NCI-H146 (cell line): Measurements from ENCODE around the gene TMEM181.
"Not testable (repeated sequence)": the region's sequence is repeated elsewhere in the genome, so short reads cannot be mapped to it uniquely, and the experiment has no call there.

Source experiments
- DNase-seq: peaks from one replicate; lab custom pipeline; 2025; lab: John Stamatoyannopoulos, UW

The TMEM181 gene

GRCh38 chr6:158536891-158537798, 22.7 kb upstream of the TMEM181 start:
- peak; percentile 91 for DNase-seq

- DNase-seq, result no peak
Measured at GRCh38 chr6:158538741-158539140, 21.1 kb upstream of the TMEM181 start.

GRCh38 chr6:158539413-158539812, 20.5 kb upstream of the TMEM181 start:
- no peak for DNase-seq

- no peak for DNase-seq
Measured at GRCh38 chr6:158539881-158540280, 20.0 kb upstream of the TMEM181 start.

GRCh38 chr6:158543606-158544185, 16.2 kb upstream of the TMEM181 start:
- DNase-seq, result no peak

GRCh38 chr6:158544428-158544827, 15.5 kb upstream of the TMEM181 start:
- no peak for DNase-seq

- DNase-seq, result no peak
Measured at GRCh38 chr6:158545043-158545966, 14.6 kb upstream of the TMEM181 start.

- DNase-seq, result peak; percentile 94
Measured at GRCh38 chr6:158548418-158549161, 11.3 kb upstream of the TMEM181 start.

GRCh38 chr6:158552055-158552795, 7.7 kb upstream of the TMEM181 start:
- DNase-seq, result peak; percentile 29

- no peak for DNase-seq
Measured at GRCh38 chr6:158552796-158553138, 7.1 kb upstream of the TMEM181 start.

GRCh38 chr6:158554611-158555361, 5.1 kb upstream of the TMEM181 start:
- DNase-seq, result peak; percentile 31

- DNase-seq, result no peak
Measured at GRCh38 chr6:158556113-158556512, 3.8 kb upstream of the TMEM181 start.

GRCh38 chr6:158557110-158557509, 2.8 kb upstream of the TMEM181 start:
- DNase-seq, result not testable (repeated sequence)

- DNase-seq, result no peak
Measured at GRCh38 chr6:158557927-158558326, 2.0 kb upstream of the TMEM181 start.

GRCh38 chr6:158558415-158559306, 1.2 kb upstream of the TMEM181 start:
- no peak for DNase-seq

- no peak for DNase-seq
Measured at GRCh38 chr6:158559338-158559894, 475 bp upstream of the TMEM181 start.

GRCh38 chr6:158560836-158561320, 987 bp downstream of the TMEM181 start:
- DNase-seq, result peak; percentile 57

GRCh38 chr6:158561321-158561884, 1.5 kb downstream of the TMEM181 start:
- no peak for DNase-seq
